ENCODE data around the gene BRI3. TPM values are rescaled to one million over a fixed set of nuclear protein-coding genes. Genes with fewer than 3 reads are reported as not detected.

Gene BRI3
- total and polyA plus RNA-seq, 2 of the 13 experiments (the other 11 are each of a cell fraction or from before 2014, with no cell fraction given), result 54.0 to 103 TPM

GRCh38 chr7:98251601-98252424 lies 29.7 kb upstream of the BRI3 start, which contains the start of gene TECPR1 (continued):
- TF ChIP-seq, protein P1, sequence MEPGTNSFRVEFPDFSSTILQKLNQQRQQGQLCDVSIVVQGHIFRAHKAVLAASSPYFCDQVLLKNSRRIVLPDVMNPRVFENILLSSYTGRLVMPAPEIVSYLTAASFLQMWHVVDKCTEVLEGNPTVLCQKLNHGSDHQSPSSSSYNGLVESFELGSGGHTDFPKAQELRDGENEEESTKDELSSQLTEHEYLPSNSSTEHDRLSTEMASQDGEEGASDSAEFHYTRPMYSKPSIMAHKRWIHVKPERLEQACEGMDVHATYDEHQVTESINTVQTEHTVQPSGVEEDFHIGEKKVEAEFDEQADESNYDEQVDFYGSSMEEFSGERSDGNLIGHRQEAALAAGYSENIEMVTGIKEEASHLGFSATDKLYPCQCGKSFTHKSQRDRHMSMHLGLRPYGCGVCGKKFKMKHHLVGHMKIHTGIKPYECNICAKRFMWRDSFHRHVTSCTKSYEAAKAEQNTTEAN (CRISPR knock-in tag; conservative IDR thresholded peaks at IDR 0.05), result 0 out of 2 replicates have a peak, but pooled peaks have one; percentile 27
- TF ChIP-seq ZHX1 (CRISPR knock-in tag; IDR thresholded peaks at IDR 0.05; ENCODE audit: low read depth) (0 out of 2 replicates have a peak, but pooled peaks have one; percentile 20), NFIB (CRISPR knock-in tag; IDR thresholded peaks at IDR 0.05; ENCODE audit: borderline replicate concordance) (no peak), KDM6A (CRISPR knock-in tag; IDR thresholded peaks at IDR 0.05; ENCODE audit: low read depth) (no peak), HNF1B (CRISPR knock-in tag; IDR thresholded peaks at IDR 0.05) (peak; percentile 41; the same call in 1 of the 2 replicates), CEBPG (CRISPR knock-in tag; IDR thresholded peaks at IDR 0.05) (no peak), CBX1 (IDR thresholded peaks at IDR 0.05; ENCODE audit: low read depth) (no peak), MED1 (CRISPR knock-in tag; IDR thresholded peaks at IDR 0.05) (peak; percentile 61), IKZF1 (IDR thresholded peaks at IDR 0.05) (no peak), ZFP62 (CRISPR knock-in tag; IDR thresholded peaks at IDR 0.05) (no peak), RBM22 (optimal IDR thresholded peaks at IDR 0.05; ENCODE audit: low read length) (no peak), RXRB (CRISPR knock-in tag; IDR thresholded peaks at IDR 0.05; ENCODE audit: borderline replicate concordance) (peak; percentile 98), UBTF (CRISPR knock-in tag; IDR thresholded peaks at IDR 0.05) (peak; percentile 71)
- TF ChIP-seq, protein P2, sequence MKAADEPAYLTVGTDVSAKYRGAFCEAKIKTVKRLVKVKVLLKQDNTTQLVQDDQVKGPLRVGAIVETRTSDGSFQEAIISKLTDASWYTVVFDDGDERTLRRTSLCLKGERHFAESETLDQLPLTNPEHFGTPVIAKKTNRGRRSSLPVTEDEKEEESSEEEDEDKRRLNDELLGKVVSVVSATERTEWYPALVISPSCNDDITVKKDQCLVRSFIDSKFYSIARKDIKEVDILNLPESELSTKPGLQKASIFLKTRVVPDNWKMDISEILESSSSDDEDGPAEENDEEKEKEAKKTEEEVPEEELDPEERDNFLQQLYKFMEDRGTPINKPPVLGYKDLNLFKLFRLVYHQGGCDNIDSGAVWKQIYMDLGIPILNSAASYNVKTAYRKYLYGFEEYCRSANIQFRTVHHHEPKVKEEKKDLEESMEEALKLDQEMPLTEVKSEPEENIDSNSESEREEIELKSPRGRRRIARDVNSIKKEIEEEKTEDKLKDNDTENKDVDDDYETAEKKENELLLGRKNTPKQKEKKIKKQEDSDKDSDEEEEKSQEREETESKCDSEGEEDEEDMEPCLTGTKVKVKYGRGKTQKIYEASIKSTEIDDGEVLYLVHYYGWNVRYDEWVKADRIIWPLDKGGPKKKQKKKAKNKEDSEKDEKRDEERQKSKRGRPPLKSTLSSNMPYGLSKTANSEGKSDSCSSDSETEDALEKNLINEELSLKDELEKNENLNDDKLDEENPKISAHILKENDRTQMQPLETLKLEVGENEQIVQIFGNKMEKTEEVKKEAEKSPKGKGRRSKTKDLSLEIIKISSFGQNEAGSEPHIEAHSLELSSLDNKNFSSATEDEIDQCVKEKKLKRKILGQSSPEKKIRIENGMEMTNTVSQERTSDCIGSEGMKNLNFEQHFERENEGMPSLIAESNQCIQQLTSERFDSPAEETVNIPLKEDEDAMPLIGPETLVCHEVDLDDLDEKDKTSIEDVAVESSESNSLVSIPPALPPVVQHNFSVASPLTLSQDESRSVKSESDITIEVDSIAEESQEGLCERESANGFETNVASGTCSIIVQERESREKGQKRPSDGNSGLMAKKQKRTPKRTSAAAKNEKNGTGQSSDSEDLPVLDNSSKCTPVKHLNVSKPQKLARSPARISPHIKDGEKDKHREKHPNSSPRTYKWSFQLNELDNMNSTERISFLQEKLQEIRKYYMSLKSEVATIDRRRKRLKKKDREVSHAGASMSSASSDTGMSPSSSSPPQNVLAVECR (CRISPR knock-in tag; IDR thresholded peaks at IDR 0.05; ENCODE audit: borderline replicate concordance), result peak; percentile 99; the same call in 1 of the 2 replicates
